GM13977 (cell line): ENCODE results near the gene LATS1.
A peak's percentile ranks its signal among the peaks of the same experiment; 100 is the strongest.
"Not testable (repeated sequence)": the region's sequence is repeated elsewhere in the genome, so short reads cannot be mapped to it uniquely, and the experiment has no call there.

Experiments used
- DNase-seq: peaks from one replicate; pipeline ENCODE4 v3.0.0; 2012; ENCODE audit warnings: low spot score
- CTCF ChIP-seq: IDR thresholded peaks from 2 replicates; pipeline ENCODE4 v1.5.1; 2012; ENCODE audit warnings: mild to moderate bottlenecking, control low read depth; ENCODE audit not compliant: insufficient read depth; ENCODE audit errors: extremely low read depth, missing control alignments
- in situ Hi-C: fragments of 300-500 bp; cut with MboI; formaldehyde crosslinking; loops from one replicate; pipeline ENCODE4 v1.12.0; 2022; ENCODE audit warnings: low sequenced_read_pairs, low pct_unique_long_range_greater_than_20kb, mixed read lengths, inconsistent platforms; ENCODE audit not compliant: unreplicated experiment

LATS1 gene

DNA sequence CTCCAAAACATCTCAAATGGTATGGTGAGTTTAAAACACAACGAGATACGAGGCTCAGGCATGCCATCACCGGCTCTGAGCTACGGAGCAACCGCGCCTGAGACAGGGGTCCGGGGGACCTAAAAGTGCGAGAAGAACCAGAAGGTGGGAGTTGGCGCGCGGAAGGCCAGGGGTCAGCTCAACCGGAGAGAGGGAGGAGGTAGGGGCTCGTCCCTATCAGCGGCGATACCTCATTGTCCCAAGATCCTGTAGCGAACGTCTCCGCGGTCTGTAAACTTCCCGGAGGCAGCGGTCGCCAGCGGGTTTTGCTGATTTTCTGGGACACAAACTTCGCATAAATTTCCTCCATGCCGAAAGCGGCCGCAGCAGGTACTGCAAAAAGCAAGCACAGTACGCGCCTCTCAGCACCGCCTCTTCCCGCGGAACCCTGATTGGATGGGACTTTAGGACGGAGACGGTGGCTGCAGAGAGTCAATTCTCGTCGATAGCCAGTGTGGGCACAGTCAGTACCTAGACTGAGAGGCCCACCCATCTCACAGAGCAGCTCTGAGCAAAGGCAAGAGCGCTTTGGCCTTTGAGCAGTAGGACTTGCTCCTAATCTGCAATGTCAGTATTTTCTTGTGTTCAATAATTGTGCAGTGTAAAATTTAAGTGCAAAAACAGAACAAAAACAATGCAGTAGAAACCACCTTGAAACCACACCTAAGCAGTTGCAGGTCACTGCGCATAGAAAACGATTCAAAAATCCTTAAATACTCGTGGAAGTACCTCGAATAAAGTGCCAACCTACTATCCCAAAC, 28.4 kb upstream of the LATS1 start, which contains the start of gene NUP43:
TSS of gene NUP43 (minus strand) at position 383 of the 800 bp plus-strand sequence. CDS start at position 349, 34 bp downstream.
- peak; percentile 87 for DNase-seq
- TF ChIP-seq CTCF: peak; percentile 22
- in situ Hi-C loops: no loop called here

DNA sequence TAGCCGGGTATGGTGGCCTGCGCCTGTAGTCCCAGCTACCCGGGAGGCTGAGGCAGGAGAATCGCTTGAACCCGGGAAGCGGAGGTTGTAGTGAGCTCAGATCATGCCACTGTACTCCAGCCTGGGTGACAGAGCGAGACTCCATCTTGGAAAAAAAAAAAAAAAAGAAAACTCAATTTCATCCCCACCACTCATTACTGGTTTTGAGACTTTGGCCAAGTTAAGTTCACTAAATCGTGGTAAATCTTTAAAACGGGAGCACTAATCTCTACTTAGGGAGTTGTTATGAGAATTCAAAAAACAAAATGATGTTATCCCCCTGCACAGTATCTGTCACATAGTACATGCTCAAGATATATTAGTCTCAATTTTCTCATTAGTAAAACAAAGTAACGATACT, 27.4 kb upstream of the LATS1 start:
- in situ Hi-C loops, DNase-seq: not testable (repeated sequence)

DNA sequence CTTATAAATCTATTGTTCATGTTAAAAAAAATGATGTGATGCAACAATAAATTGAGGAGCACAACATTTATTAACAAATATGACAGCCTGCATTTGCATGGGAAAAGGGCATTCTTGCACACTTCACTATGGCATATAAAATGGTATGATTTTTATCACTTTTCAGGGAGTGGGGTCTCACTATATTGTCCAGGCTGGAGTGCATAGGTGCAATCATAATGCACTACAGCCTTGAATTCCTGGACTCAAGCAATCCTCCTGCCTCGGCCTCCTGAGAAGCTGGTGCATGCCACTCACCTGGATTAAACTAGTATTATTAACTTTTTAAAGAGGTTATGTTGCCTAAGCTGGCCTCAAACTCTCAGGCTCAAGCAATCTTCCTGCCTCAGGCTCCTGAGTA, 17.0 kb upstream of the LATS1 start:
- TF ChIP-seq CTCF: no peak
- DNase-seq: no peak
- in situ Hi-C loops: no loop called here

DNA sequence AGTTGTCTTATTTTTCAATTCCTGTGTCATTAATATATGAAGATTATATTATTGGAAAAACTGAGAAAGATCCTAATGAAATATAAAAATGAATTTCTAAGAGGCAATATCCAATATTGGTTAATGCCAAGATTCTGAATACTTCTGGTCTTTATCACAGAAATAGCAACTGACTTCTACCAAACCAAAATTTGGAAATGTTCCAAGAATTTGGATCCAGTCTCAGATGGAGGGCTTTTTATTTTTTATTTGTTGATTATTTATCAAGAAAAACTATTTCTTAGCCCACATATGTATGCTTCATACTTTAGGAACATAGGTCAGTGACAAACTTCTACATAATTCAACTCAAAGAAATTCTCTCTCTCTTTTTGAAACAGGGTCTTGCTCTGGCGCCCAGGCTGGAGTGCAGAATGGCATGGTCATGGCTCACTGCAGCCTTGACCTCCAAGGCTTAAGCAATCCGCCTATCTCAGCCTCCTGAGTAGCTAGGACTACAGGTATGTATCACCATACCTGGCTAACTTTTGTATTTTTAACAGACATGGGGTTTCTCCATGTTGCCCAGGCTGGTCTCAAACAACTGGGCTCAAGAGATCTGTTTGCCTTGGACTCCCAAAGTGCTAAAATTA, 15.3 kb upstream of the LATS1 start:
- in situ Hi-C loops: no loop called here
- DNase-seq: no peak
- TF ChIP-seq CTCF: no peak

DNA sequence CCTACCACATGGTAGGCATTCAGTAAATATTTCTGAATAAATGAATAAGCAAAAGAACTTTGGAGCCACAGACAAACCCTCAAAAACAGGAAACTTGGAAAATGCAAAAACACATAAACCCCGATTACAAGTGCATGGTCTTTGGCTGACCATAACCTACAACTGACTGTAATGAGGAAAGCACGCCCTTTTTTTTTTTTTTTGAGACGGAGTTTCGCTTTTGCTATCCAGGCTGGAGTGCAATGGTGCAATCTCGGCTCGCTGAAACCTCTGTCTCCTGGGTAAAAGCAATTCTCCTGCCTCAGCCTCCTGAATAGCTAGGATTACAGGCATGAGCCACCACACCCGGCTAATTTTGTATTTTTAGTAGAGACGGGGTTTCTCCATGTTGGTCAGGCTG, 11.9 kb upstream of the LATS1 start:
- DNase-seq: no peak
- in situ Hi-C loops: no loop called here
- TF ChIP-seq CTCF: no peak

DNA sequence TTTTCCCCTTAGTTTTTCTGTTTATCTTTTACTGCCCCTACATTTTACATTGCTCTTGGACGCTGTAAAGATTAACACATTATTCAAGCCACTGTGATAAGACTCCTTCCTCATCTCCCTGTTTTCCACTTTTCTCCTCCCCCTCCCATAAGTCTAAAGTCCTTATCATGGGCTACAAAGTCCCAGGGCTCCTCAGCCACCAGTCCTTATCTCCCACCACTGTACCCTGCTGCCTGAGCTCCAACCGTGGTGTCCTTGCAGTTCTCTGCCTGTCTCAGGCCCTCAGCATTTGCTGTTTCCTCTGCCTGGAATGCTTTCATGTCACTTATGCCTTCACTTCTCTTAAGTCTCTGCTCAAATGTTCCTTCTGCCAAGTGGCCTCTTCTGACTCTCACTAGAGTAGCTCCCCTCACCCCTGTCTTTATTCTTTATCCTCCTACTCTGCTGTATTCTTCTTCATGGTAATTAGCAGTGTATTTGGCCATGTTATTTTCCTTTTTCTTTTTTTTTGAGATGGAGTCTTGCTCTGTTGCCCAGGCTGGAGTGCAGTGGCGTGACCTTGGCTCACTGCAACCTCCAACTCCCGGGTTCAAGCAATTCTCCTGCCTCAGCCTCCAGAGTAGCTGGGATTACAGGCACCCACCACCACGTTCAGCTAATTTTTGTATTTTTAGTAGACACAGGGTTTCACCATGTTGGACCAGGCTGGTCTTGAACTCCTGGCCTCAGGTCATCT, 10.8 kb upstream of the LATS1 start:
- TF ChIP-seq CTCF: no peak
- DNase-seq: no peak
- in situ Hi-C loops: no loop called here

GRCh38 chr6:149727793-149728498, 10.0 kb upstream of the LATS1 start:
- in situ Hi-C loops: no loop called here

More at GRCh38 chr6:149727793-149728498, 10.0 kb upstream of the LATS1 start:
- no peak for TF ChIP-seq CTCF
- no peak for DNase-seq
